ENCODE measurements around the gene SLC17A8. TPM values are rescaled to one million over a fixed set of nuclear protein-coding genes. Genes with fewer than 3 reads are reported as not detected.

The SLC17A8 gene
- polyA plus RNA-seq, 1 donor (not counting 4 experiments of a cell fraction or from before 2014, with no cell fraction given), result not detected

- Histone ChIP-seq H3K9ac (ENCODE audit: control insufficient read depth, extremely low read depth, insufficient read depth, low read length) (no peak overlapping the region), H3K9me3 (ENCODE audit: control insufficient read depth, low read depth, low read length) (no peaks in the 10 kb centered on the region), H3K4me1 (ENCODE audit: control insufficient read depth, extremely low read depth, insufficient read depth, low read length) (no peaks in the 10 kb centered on the region), H3K27ac (ENCODE audit: control insufficient read depth, insufficient read depth, low read length) (no peak overlapping the region), H3K36me3 (ENCODE audit: control insufficient read depth in 2 of 2, extremely low read depth in 1 of 2, insufficient read depth in 2 of 2, low read length in 2 of 2) (no peaks in the 10 kb centered on the region), H4K20me1 (ENCODE audit: control insufficient read depth, extremely low read depth, insufficient read depth, low read length) (no peaks in the 10 kb centered on the region), H3K4me3 (ENCODE audit: control insufficient read depth in 2 of 3, extremely low read depth in 1 of 3, insufficient read depth in 2 of 3, low read depth in 1 of 3, low read length in 3 of 3) (no peak overlapping the region), H3K79me2 (ENCODE audit: control insufficient read depth, insufficient read depth, low read length) (no peaks in the 10 kb centered on the region), H2AFZ (ENCODE audit: control insufficient read depth, low read length) (no peak overlapping the region), H3K9me1 (ENCODE audit: control insufficient read depth, extremely low read depth, insufficient read depth, low read length) (no peaks in the 10 kb centered on the region), H3K4me2 (ENCODE audit: control insufficient read depth, extremely low read depth, insufficient read depth, low read depth, low read length) (no peak overlapping the region), H3K27me3 (ENCODE audit: control insufficient read depth, extremely low read depth, insufficient read depth, low read length) (no peaks in the 10 kb centered on the region)
- FAIRE-seq (no peak), DNase-seq (ENCODE audit: low read depth, low spot score) (no peak)
- dilution Hi-C loops (cut with MboI; ENCODE audit: extremely low pct_ligation_motif_present, low sequenced_read_pairs), result no loop called here
- TF ChIP-seq, protein P1, sequence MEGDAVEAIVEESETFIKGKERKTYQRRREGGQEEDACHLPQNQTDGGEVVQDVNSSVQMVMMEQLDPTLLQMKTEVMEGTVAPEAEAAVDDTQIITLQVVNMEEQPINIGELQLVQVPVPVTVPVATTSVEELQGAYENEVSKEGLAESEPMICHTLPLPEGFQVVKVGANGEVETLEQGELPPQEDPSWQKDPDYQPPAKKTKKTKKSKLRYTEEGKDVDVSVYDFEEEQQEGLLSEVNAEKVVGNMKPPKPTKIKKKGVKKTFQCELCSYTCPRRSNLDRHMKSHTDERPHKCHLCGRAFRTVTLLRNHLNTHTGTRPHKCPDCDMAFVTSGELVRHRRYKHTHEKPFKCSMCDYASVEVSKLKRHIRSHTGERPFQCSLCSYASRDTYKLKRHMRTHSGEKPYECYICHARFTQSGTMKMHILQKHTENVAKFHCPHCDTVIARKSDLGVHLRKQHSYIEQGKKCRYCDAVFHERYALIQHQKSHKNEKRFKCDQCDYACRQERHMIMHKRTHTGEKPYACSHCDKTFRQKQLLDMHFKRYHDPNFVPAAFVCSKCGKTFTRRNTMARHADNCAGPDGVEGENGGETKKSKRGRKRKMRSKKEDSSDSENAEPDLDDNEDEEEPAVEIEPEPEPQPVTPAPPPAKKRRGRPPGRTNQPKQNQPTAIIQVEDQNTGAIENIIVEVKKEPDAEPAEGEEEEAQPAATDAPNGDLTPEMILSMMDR (optimal IDR thresholded peaks at IDR 0.05 in 1 of 3, IDR thresholded peaks at IDR 0.05 in 1 of 3, conservative IDR thresholded peaks at IDR 0.05 in 1 of 3; ENCODE audit: extremely low read depth in 1 of 3, insufficient read depth in 2 of 3, low read length in 3 of 3), result no peak
- no peak for TF ChIP-seq EZH2 (IDR thresholded peaks at IDR 0.05; ENCODE audit: low read length)
Measured at GRCh38 chr12:100447381-100447780, 90.5 kb downstream of the SLC17A8 start.

DNA sequence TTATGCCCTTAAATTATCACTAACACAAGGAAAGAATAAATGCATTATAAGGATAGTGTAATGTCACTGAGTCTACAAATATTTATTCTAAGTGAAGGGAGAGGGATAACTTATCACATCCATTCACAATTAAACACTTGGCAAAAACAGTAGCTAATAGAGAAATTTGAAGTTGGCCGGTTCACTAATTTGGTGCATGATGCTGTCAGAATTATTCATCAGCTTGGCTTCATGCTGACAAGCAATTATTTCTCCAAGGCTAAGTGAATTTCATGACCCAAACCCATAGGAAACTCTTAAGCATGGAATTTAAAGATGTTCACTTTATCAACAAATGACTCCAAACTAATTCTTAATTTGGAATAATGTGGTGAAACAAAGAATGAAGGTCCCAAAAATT lies 91.8 kb downstream of the SLC17A8 start:
- no peaks in the 10 kb centered on the region for H3K9me1 ChIP-seq (ENCODE audit: control insufficient read depth, extremely low read depth, insufficient read depth, low read length)
- TF ChIP-seq, protein P1 (optimal IDR thresholded peaks at IDR 0.05 in 1 of 3, IDR thresholded peaks at IDR 0.05 in 1 of 3, conservative IDR thresholded peaks at IDR 0.05 in 1 of 3; ENCODE audit: extremely low read depth in 1 of 3, insufficient read depth in 2 of 3, low read length in 3 of 3), result no peak
- TF ChIP-seq EZH2 (IDR thresholded peaks at IDR 0.05; ENCODE audit: low read length), result no peak
- no peak overlapping the region for H3K9ac ChIP-seq (ENCODE audit: control insufficient read depth, extremely low read depth, insufficient read depth, low read length)
- dilution Hi-C loops (cut with MboI; ENCODE audit: extremely low pct_ligation_motif_present, low sequenced_read_pairs), result no loop called here
- DNase-seq (ENCODE audit: low read depth, low spot score), result no peak
- H3K4me3 ChIP-seq (ENCODE audit: control insufficient read depth in 2 of 3, extremely low read depth in 1 of 3, insufficient read depth in 2 of 3, low read depth in 1 of 3, low read length in 3 of 3), result no peak overlapping the region
- no peaks in the 10 kb centered on the region for H3K9me3 ChIP-seq (ENCODE audit: control insufficient read depth, low read depth, low read length)
- H4K20me1 ChIP-seq (ENCODE audit: control insufficient read depth, extremely low read depth, insufficient read depth, low read length), result no peaks in the 10 kb centered on the region
- FAIRE-seq, result no peak
- no peak overlapping the region for H3K27ac ChIP-seq (ENCODE audit: control insufficient read depth, insufficient read depth, low read length)
- H3K4me2 ChIP-seq (ENCODE audit: control insufficient read depth, extremely low read depth, insufficient read depth, low read depth, low read length), result no peak overlapping the region
- H3K27me3 ChIP-seq (ENCODE audit: control insufficient read depth, extremely low read depth, insufficient read depth, low read length), result no peaks in the 10 kb centered on the region
- H3K79me2 ChIP-seq (ENCODE audit: control insufficient read depth, insufficient read depth, low read length), result no peaks in the 10 kb centered on the region
- no peaks in the 10 kb centered on the region for H3K36me3 ChIP-seq (ENCODE audit: control insufficient read depth in 2 of 2, extremely low read depth in 1 of 2, insufficient read depth in 2 of 2, low read length in 2 of 2)
- H3K4me1 ChIP-seq (ENCODE audit: control insufficient read depth, extremely low read depth, insufficient read depth, low read length), result no peaks in the 10 kb centered on the region
- no peak overlapping the region for H2AFZ ChIP-seq (ENCODE audit: control insufficient read depth, low read length)

All from keratinocyte (primary cell).